GM12878 (cell line): ENCODE measurements around the gene TPBG. TPM values are rescaled to one million over a fixed set of nuclear protein-coding genes. Genes with fewer than 3 reads are reported as not detected.

ENCODE experiments used
- ATAC-seq: fragments of 200-7000 bp; cut with Tn5 transposase; 3 replicates; pipeline ENCODE4 v1.9.1; 2020; ENCODE audit warnings: mild to moderate bottlenecking, moderate library complexity
- BruUV-seq: library from RNA; stranded (reverse); fragments of 400-500 nt; replicated peaks from 2 replicates; lab custom pipeline; 2021; lab: Mats Ljungman, UMichigan
- CTCF ChIA-PET: fragments of 300-600 bp; sonication (Branson Sonifier 250); formaldehyde crosslinking; extraction: SDS; loops from one replicate; lab custom pipeline; 2021; ENCODE audit warnings: inconsistent platforms; lab: Yijun Ruan, JAX
- POLR2A ChIA-PET: fragments of 350-600 bp; formaldehyde crosslinking; extraction: SDS; loops from one replicate; lab custom pipeline; 2021; ENCODE audit warnings: inconsistent platforms; lab: Charles Lee
- RAD21 ChIA-PET: fragments of 300-600 bp; sonication (Branson Sonifier 250); formaldehyde crosslinking; loops from one replicate; lab custom pipeline; 2023; ENCODE audit warnings: antibody characterized with exemption; ENCODE audit not compliant: unreplicated experiment; lab: Charles Lee
- SMC1A ChIA-PET: fragments of 300-600 bp; sonication (Branson Sonifier 250); formaldehyde crosslinking; loops from one replicate; lab custom pipeline; 2023; ENCODE audit not compliant: unreplicated experiment, uncharacterized antibody; lab: Charles Lee
- DNase-seq: peaks from one replicate; pipeline ENCODE4 v3.0.0-alpha.2; 2011; ENCODE audit warnings: low read depth, low spot score
- FAIRE-seq: peaks from 3 replicates; lab custom pipeline; 2011; peaks lifted over from hg19 to GRCh38; lab: Jason Lieb, UNC
- H2AFZ ChIP-seq: 2 replicates; pipeline ENCODE4 v1.6.0; 2011; ENCODE audit warnings: low read depth, low read length, control low read depth; ENCODE audit not compliant: control insufficient read depth
- H3K27ac ChIP-seq: 2 replicates; pipeline ENCODE4 v1.5.1; 2011; ENCODE audit warnings: control low read depth; ENCODE audit not compliant: control insufficient read depth, insufficient read depth
- H3K27me3 ChIP-seq, 2 experiments: replicated peaks in 1 of 2; 2 replicates each; pipeline versions ENCODE4 v1.6.0 to v1.6.1; 2011; ENCODE audit warnings: low read length in 1 of 2; ENCODE audit not compliant: control insufficient read depth in 2 of 2, insufficient read depth in 2 of 2
- H3K36me3 ChIP-seq, 2 experiments: 2 replicates each; pipeline ENCODE4 v1.5.1; 2011; ENCODE audit warnings: low read length in 1 of 2; ENCODE audit not compliant: control insufficient read depth in 2 of 2, insufficient read depth in 2 of 2
- H3K4me1 ChIP-seq: 2 replicates; pipeline ENCODE4 v1.6.1; 2011; ENCODE audit warnings: mild to moderate bottlenecking, low read length, moderate library complexity, mixed read lengths; ENCODE audit not compliant: control insufficient read depth, insufficient read depth
- H3K4me2 ChIP-seq: 2 replicates; pipeline ENCODE4 v1.6.0; 2011; ENCODE audit warnings: control low read depth; ENCODE audit not compliant: control insufficient read depth, insufficient read depth
- H3K4me3 ChIP-seq: fragments of 200-600 bp; sonication (generic); 2 replicates; pipeline ENCODE4 v1.5.1; 2016
- H3K79me2 ChIP-seq: 2 replicates; pipeline ENCODE4 v1.6.0; 2011; ENCODE audit warnings: low read length; ENCODE audit not compliant: control insufficient read depth, insufficient read depth
- H3K9ac ChIP-seq: 2 replicates; pipeline ENCODE4 v1.8.0; 2011; ENCODE audit warnings: low read length, control low read depth, mixed read lengths; ENCODE audit not compliant: control insufficient read depth, insufficient read depth
- H3K9me3 ChIP-seq: replicated peaks from 3 replicates; pipeline ENCODE4 v1.5.1; 2011; ENCODE audit warnings: mild to moderate bottlenecking, low read length; ENCODE audit not compliant: control insufficient read depth, insufficient read depth
- H4K20me1 ChIP-seq: 2 replicates; pipeline ENCODE4 v1.6.0; 2011; ENCODE audit not compliant: control insufficient read depth, insufficient read depth
- ATF7 ChIP-seq: fragments of 450-650 bp; IDR thresholded peaks from 2 replicates; pipeline ENCODE4 v1.6.1; 2016; ENCODE audit warnings: low read depth, mild to moderate bottlenecking
- NBN ChIP-seq: fragments of 450-650 bp; IDR thresholded peaks from 2 replicates; pipeline ENCODE4 v1.6.1; 2016
- ZNF24 ChIP-seq: fragments of 450-650 bp; IDR thresholded peaks from 2 replicates; pipeline ENCODE4 v1.6.1; 2017; ENCODE audit warnings: antibody characterized with exemption, mild to moderate bottlenecking
- WGBS: methylation state at CpG from one replicate; pipeline ENCODE4 v1.1.6; 2016; ENCODE audit warnings: low lambda C conversion rate; ENCODE audit not compliant: insufficient replicate concordance, insufficient coverage; ENCODE audit errors: missing lambda C conversion rate; 5-methylcytosine and 5-hydroxymethylcytosine counted together
- in situ Hi-C: fragments of 300-500 bp; cut with MboI; formaldehyde crosslinking; loops from 9 replicates; pipeline ENCODE4 v1.14.3; 2018; ENCODE audit warnings: mixed read lengths
- intact Hi-C: fragments of 100-400 bp; cut with micrococcal nuclease; formaldehyde crosslinking; loops from one replicate; pipeline ENCODE4 v1.14.2; 2022; ENCODE audit not compliant: unreplicated experiment
- polyA plus RNA-seq, 11 experiments: library from polyadenylated mRNA; depleted of rRNA in 4 of 11; unstranded in 6 of 11; stranded (reverse) in 5 of 11; fragments of >200 nt; fragmentation: Nextera tagmentation in 4 of 11; fragmentation: Illumina TruSeq in 1 of 11; extraction: Ambion mirVana in 4 of 11; extraction: Trizol in 1 of 11; gene quantifications; 1 replicate in 1 of 11; 2 replicates in 10 of 11; pipeline versions ENCODE4 v1.2.1 to v1.2.3, GENCODE V29; 2011 to 2016; ENCODE audit warnings: inconsistent platforms in 2 of 11, missing spikeins in 2 of 11, low read depth in 1 of 11
- total RNA-seq, 4 experiments: library from RNA; depleted of rRNA in 3 of 4; stranded (reverse); fragments of >200 nt in 3 of 4; fragmentation: Illumina TruSeq in 1 of 4; extraction: Trizol in 1 of 4; gene quantifications; 2 replicates each; pipeline versions ENCODE4 v1.2.1 to v1.2.3, GENCODE V29; 2013 to 2021
- TF ChIP-seq, protein P1 (sequence below): fragments of 450-650 bp; IDR thresholded peaks from 2 replicates; pipeline ENCODE4 v1.6.1; 2017; ENCODE audit warnings: mild to moderate bottlenecking, low read depth, inconsistent platforms; ENCODE audit not compliant: poor library complexity, severe bottlenecking
- TF ChIP-seq, protein P2 (sequence below): fragments of 450-650 bp; IDR thresholded peaks from 2 replicates; pipeline ENCODE4 v1.6.1; 2017; ENCODE audit warnings: low read depth, mild to moderate bottlenecking, moderate library complexity

The TPBG gene
- total and polyA plus RNA-seq, 10 of the 15 experiments (the other 5 are each of a cell fraction or from before 2014, with no cell fraction given): 0.06 to 0.98 (median 0.66) TPM

DNA sequence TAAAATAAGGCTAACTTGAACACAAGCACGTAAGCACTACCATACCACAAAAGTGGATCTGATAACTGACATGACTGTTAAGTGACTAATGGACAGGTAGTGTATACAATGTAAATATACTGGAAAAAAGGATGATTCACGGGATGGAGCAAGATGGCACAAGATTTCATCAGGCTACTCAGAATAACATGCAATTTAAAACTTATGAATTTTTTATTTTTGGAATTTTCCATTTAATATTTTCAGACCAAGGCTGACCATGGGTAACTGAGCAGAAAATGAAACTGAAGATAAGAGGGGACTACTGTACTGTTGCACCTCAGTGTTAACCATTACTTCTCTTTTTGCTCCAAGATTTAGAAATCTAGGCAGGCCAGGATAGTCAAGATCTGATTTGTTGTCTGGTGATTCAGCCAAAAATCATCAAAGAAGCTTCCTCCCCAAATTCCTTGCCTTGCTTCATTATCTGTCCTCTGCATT, 45.4 kb downstream of the TPBG start (continued):
- TF ChIP-seq NBN (no peak), ATF7 (no peak), ZNF24 (no peak)
- TF ChIP-seq, protein P1, sequence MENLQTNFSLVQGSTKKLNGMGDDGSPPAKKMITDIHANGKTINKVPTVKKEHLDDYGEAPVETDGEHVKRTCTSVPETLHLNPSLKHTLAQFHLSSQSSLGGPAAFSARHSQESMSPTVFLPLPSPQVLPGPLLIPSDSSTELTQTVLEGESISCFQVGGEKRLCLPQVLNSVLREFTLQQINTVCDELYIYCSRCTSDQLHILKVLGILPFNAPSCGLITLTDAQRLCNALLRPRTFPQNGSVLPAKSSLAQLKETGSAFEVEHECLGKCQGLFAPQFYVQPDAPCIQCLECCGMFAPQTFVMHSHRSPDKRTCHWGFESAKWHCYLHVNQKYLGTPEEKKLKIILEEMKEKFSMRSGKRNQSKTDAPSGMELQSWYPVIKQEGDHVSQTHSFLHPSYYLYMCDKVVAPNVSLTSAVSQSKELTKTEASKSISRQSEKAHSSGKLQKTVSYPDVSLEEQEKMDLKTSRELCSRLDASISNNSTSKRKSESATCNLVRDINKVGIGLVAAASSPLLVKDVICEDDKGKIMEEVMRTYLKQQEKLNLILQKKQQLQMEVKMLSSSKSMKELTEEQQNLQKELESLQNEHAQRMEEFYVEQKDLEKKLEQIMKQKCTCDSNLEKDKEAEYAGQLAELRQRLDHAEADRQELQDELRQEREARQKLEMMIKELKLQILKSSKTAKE: no peak

DNA sequence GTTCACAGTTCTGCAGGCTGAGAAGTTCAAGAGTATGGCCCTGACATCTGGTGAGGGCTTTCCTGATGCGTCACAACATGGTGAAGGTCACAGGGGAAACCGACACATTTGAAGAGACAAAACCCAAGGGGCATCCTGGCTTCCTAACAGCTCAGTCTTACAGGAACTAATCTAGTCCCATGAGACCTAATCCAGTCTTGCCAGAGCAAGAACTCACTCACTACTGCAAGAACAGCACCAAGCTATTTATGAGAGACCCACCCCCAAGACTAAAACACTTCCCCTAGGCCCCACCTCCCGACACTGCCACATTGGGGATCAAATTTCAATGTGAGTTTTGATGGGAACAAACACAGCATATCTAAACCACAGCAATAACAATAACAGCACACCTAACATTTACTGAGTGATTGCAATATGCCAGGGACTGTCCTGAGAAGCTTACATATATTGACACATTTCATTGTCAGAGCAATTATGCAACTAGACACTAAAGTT, 46.6 kb downstream of the TPBG start:
- no peak for FAIRE-seq
- WGBS: 17% methylated on average over 3 of the region's 3 CpGs

More for the DNA sequence above, 46.6 kb downstream of the TPBG start:
- Histone ChIP-seq H3K4me3 (no peak overlapping the region), H3K79me2 (no peaks in the 10 kb centered on the region), H3K27ac (no peak overlapping the region), H3K36me3 (no peaks in the 10 kb centered on the region), H3K4me2 (no peak overlapping the region), H4K20me1 (no peaks in the 10 kb centered on the region), H2AFZ (peak overlapping the region; percentile 5; the same call in 1 of the 2 replicates), H3K9ac (no peak overlapping the region), H3K4me1 (no peaks in the 10 kb centered on the region), H3K9me3 (no peaks in the 10 kb centered on the region), H3K27me3 (no peaks in the 10 kb centered on the region)
- ChIA-PET RAD21 (no interaction called here), POLR2A (no interaction called here), SMC1A (no interaction called here), CTCF (interaction anchor here (1.0 kb wide), 1 partner anchor 139 kb away, joined by 3 read pairs; no protein-coding TSS in a partner anchor)
- ATAC-seq (peak; percentile 25; the same call in 1 of the 3 replicates), DNase-seq (no peak)
- no TSS peak for BruUV-seq
- in situ Hi-C loops (no loop called here), intact Hi-C loops (no loop called here)
- TF ChIP-seq, protein P2, sequence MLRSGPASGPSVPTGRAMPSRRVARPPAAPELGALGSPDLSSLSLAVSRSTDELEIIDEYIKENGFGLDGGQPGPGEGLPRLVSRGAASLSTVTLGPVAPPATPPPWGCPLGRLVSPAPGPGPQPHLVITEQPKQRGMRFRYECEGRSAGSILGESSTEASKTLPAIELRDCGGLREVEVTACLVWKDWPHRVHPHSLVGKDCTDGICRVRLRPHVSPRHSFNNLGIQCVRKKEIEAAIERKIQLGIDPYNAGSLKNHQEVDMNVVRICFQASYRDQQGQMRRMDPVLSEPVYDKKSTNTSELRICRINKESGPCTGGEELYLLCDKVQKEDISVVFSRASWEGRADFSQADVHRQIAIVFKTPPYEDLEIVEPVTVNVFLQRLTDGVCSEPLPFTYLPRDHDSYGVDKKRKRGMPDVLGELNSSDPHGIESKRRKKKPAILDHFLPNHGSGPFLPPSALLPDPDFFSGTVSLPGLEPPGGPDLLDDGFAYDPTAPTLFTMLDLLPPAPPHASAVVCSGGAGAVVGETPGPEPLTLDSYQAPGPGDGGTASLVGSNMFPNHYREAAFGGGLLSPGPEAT: no peak
